ENCODE results near the gene GAL3ST1.

GRCh38 chr22:30547188-30547587 is 27.3 kb downstream of the GAL3ST1 start:
- TF ChIP-seq POLR2A (IDR thresholded peaks at IDR 0.05) (no peak), EP300 (IDR thresholded peaks at IDR 0.05) (no peak)

All from ovary (tissue), 1 donor.